Fibroblast of pulmonary artery (primary cell): ENCODE data around the gene ASAH2.

ENCODE experiments used
- DNase-seq: peaks from one replicate; pipeline ENCODE4 v3.0.0-alpha.2; 2010; ENCODE audit warnings: low read depth
- H3K4me3 ChIP-seq: replicated peaks from 2 replicates; pipeline ENCODE4 v1.5.1; 2011; ENCODE audit warnings: low read depth, mild to moderate bottlenecking, control low read depth, low read length, moderate library complexity
- TF ChIP-seq, protein P1 (sequence below): IDR thresholded peaks from 2 replicates; pipeline ENCODE4 v1.5.1; 2011; ENCODE audit warnings: mild to moderate bottlenecking, control low read depth, low read length, inconsistent platforms; ENCODE audit errors: missing control alignments

ASAH2 gene

DNA sequence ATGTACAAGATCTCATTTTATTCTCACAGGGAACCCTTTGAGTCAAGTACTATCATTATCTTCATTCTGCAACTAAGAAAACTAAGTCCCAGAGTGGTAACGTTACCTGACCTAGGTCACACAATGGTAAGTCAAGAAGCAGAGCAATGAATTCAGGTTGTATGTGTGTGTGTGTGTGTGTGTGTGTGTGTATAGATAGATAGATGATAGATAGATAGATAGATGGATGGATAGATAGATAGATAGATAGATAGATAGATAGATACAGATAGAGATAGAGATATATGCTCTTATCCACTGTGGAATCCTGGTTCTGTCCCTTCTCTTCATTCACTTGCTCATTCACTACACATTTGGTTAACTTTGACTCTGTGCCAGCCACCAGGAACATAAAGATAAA is 29.8 kb downstream of the ASAH2 start:
- no peak for DNase-seq
- no peak overlapping the region for H3K4me3 ChIP-seq
- TF ChIP-seq, protein P1, sequence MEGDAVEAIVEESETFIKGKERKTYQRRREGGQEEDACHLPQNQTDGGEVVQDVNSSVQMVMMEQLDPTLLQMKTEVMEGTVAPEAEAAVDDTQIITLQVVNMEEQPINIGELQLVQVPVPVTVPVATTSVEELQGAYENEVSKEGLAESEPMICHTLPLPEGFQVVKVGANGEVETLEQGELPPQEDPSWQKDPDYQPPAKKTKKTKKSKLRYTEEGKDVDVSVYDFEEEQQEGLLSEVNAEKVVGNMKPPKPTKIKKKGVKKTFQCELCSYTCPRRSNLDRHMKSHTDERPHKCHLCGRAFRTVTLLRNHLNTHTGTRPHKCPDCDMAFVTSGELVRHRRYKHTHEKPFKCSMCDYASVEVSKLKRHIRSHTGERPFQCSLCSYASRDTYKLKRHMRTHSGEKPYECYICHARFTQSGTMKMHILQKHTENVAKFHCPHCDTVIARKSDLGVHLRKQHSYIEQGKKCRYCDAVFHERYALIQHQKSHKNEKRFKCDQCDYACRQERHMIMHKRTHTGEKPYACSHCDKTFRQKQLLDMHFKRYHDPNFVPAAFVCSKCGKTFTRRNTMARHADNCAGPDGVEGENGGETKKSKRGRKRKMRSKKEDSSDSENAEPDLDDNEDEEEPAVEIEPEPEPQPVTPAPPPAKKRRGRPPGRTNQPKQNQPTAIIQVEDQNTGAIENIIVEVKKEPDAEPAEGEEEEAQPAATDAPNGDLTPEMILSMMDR, result no peak

DNA sequence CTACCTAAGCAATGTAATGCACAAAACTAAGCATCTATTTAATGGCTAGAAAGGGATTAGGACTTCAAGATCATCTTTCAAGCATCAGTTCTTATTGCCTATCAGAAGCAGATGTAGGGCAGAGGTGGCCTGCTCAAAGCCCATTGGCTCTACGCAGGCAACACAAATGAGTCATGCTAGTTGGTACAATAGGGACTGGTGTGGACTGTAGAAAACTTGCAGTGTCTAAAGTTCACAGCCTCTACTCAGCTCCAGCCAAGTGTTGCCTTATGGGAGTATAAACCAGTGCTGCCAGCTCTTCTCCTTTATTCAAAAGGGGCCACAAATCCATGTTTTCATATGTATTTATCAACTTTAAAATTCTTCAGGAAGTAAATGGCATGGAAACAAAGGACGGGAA is 31.7 kb downstream of the ASAH2 start:
- TF ChIP-seq, protein P1, result no peak
- DNase-seq, result no peak
- no peak overlapping the region for H3K4me3 ChIP-seq

DNA sequence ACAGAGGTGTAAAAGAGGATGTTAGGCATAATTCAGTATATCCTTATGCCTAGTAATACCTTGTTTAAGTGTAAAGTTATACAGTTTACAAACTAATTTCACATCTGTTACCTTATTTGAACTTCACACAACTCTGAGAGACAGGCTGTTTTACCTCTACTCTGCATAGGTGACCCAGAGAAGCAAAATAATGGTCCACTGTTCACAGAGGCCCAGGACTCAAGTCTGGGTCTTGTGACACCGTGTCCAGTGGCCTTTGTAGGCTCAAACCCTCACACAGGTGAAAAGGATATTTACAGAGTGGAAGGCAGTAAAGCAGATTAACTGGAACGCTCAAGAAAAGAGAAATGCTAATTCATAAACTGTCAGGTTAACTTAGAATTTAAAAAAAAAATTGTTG is 32.1 kb downstream of the ASAH2 start:
- TF ChIP-seq, protein P1, result no peak
- DNase-seq, result no peak
- no peak overlapping the region for H3K4me3 ChIP-seq

DNA sequence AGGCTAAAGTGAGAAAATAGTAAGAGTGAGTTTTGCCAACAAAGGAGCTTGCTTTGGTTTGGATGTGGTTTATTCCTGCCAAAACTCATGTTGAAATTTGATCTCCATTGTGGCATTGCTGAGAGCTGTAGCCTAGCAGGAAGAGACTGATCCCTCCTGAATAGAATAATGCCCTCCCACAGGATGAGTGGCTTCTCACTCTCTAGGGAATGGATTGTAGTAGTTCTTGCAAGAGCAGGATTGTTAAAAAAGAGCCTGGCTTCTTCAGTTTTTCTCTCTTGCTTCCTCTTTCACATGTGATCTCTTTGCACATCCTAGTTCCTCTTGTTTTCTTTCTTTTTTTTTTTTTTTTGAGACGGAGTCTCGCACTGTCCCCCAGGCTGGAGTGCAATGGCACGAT is 34.4 kb downstream of the ASAH2 start:
- TF ChIP-seq, protein P1, result no peak
- peak; percentile 49 for DNase-seq
- H3K4me3 ChIP-seq, result no peak overlapping the region

DNA sequence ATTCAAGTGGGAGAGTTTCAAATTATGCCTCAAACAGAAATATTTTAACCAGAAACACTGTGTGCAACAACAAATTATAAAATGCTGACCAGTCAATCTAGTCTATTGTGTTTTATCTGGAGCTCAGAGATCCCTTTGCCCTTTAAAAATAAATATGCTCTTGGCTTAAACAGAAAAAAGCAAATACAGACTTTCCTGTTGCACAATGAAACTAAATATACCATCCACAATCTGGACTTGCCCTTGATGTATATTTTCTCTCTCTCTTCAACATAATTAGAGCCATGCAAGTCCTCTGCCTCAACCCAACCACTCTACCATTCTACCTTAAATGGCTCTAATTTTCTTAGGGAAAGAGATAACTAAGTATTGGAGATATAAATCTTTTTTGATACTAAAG is 34.9 kb downstream of the ASAH2 start:
- H3K4me3 ChIP-seq, result no peak overlapping the region
- TF ChIP-seq, protein P1, result no peak
- DNase-seq, result no peak

DNA sequence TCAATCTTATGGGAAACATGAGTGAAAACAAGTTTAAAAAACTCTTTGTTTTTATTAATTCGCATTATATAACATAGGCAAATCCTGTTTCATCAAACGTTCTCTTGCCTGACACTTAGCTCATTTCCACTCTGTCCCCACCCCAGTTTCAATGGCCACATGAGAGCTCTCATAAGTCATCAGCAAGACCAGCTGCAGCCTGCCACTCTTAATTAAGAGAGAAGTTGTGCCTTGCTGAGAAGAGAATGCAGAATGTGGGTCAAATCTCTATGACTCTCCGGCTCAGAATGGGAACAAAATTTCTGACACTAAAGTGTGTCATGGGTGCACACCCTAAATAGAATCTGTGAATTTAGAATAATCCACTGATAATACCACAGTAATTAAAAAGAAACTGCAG is 39.6 kb downstream of the ASAH2 start:
- H3K4me3 ChIP-seq, result no peak overlapping the region
- no peak for DNase-seq
- TF ChIP-seq, protein P1, result no peak

DNA sequence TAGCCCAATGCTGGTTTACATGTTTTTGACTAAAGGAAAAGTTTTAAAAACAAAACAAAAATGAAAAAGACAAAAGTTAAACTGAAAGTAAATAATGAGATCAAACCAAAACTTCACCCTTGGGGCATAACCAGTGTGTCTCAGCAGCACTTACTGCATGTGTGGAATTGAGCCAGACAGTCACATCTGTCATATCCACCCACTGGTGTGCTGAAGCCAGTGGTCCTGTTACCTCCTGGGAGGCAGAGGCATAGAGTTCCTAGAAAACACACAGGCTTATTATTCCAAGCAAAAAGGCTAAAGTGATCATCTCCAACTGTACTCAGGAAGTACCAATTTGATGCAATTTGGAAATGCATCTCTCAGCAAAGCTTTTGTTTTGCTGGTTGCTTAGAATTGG is 40.4 kb downstream of the ASAH2 start:
- H3K4me3 ChIP-seq, result no peak overlapping the region
- TF ChIP-seq, protein P1, result no peak
- no peak for DNase-seq
